Esophagus squamous epithelium (tissue), 5 donors: ENCODE results near the gene FBXL14. TPM values are rescaled to one million over a fixed set of nuclear protein-coding genes. Genes with fewer than 3 reads are reported as not detected.

Source experiments
- DNase-seq: peaks from one replicate; lab custom pipeline; 2025; lab: John Stamatoyannopoulos, UW
- H3K27ac ChIP-seq, 4 donors: fragments of 200-600 bp; sonication (generic); one replicate each; pipeline ENCODE4 v1.5.1; 2016 to 2019; ENCODE audit warnings: mild to moderate bottlenecking in 1 of 4
- H3K27me3 ChIP-seq, 4 donors: fragments of 200-600 bp; sonication (generic); 1 replicate in 3 of 4; 2 replicates in 1 of 4; pipeline versions ENCODE4 v1.5.1 to v1.6.0; 2017 to 2021; ENCODE audit warnings: antibody characterized with exemption in 1 of 4
- H3K36me3 ChIP-seq, 3 donors: fragments of 200-600 bp; sonication (generic); one replicate each; pipeline ENCODE4 v1.5.1; 2016 to 2019
- H3K4me1 ChIP-seq, 3 donors: fragments of 200-600 bp; sonication (generic); one replicate each; pipeline ENCODE4 v1.5.1; 2017 to 2019
- H3K4me3 ChIP-seq, 4 donors: fragments of 200-600 bp; sonication (generic); 1 replicate in 3 of 4; 2 replicates in 1 of 4; pipeline ENCODE4 v1.5.1; 2016 to 2019; ENCODE audit warnings: mild to moderate bottlenecking in 2 of 4, moderate library complexity in 1 of 4
- H3K9me3 ChIP-seq, 3 donors: fragments of 200-600 bp; sonication (generic); one replicate each; pipeline ENCODE4 v1.5.1; 2016 to 2019
- CTCF ChIP-seq, 6 experiments: fragments of 450-650 bp in 4 of 6; fragments of 200-600 bp in 2 of 6; sonication (generic) in 2 of 6; IDR thresholded peaks; one replicate each; pipeline ENCODE4 v1.5.1; 2016 to 2019; ENCODE audit warnings: antibody characterized with exemption in 6 of 6, mild to moderate bottlenecking in 4 of 6, moderate library complexity in 4 of 6
- POLR2A ChIP-seq, 4 donors: fragments of 450-650 bp; IDR thresholded peaks; one replicate each; pipeline ENCODE4 v1.6.1; 2017; ENCODE audit warnings: antibody characterized with exemption in 4 of 4, mild to moderate bottlenecking in 4 of 4, moderate library complexity in 3 of 4
- WGBS, 2 donors: methylation state at CpG; one replicate each; pipeline ENCODE4 v1.1.5; 2018; 5-methylcytosine and 5-hydroxymethylcytosine counted together
- intact Hi-C: fragments of 100-400 bp; cut with DNase I; formaldehyde crosslinking; loops from one replicate; pipeline ENCODE4 v1.15.0; 2022
- total RNA-seq, 4 donors: library from RNA; depleted of rRNA; stranded (reverse); fragments of >200 nt; gene quantifications; one replicate each; pipeline ENCODE4 v1.1.0, GENCODE V29; 2016
- donor health status: DM: yes; HTN: yes; CAD: no.

FBXL14 gene
- total RNA-seq, 4 donors from 2014 or later, result 6.5 to 14.9 (median 8.8) TPM

GRCh38 chr12:1523046-1523445, 71.3 kb downstream of the FBXL14 start:
- intact Hi-C loops, result no loop called here
- no peak for DNase-seq

DNA sequence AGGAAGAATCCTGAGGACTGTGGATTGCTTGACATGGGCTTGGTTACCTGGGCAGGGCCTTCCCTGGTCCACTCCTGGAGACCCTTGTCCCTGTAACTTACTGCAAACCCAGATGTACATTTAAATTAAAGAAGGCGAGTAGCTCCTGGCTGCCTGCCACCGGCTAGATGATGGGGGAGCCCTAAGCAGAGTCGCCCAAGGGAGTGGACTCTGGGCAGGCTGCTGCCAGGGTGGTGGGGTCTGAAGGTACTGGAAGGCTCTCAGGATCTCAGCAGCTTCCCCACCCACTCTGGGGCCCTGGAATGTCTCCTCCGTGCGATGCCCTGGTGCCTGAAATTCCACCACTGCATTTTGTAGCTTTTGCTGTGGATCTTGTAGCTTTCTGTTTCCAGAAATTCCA, 74.7 kb downstream of the FBXL14 start:
- no peaks in the 10 kb centered on the region for H3K9me3 ChIP-seq
- intact Hi-C loops, result no loop called here
- WGBS, 2 donors, result 35% methylated on average over 3 of the region's 5 CpGs; no CpG with 5 or more reads in 1 of the 2 donors
- TF ChIP-seq CTCF (IDR thresholded peaks at IDR 0.05) (no peak), POLR2A (IDR thresholded peaks at IDR 0.05) (no peak)
- peaks cover 0 to 20% (median 0%) of the 10 kb centered on the region in 4 donors for H3K27me3 ChIP-seq
- H3K4me3 ChIP-seq, result no peak overlapping the region
- no peaks in the 10 kb centered on the region for H3K36me3 ChIP-seq
- no peak overlapping the region for H3K27ac ChIP-seq
- DNase-seq, result no peak
- H3K4me1 ChIP-seq, result peaks cover 0 to 27% (median 7%) of the 10 kb centered on the region in 3 donors

More at GRCh38 chr12:1523046-1523445, 71.3 kb downstream of the FBXL14 start:
- Histone ChIP-seq H3K27me3 (peaks cover 0 to 26% (median 0%) of the 10 kb centered on the region in 4 donors), H3K4me3 (no peak overlapping the region), H3K4me1 (peaks cover 0 to 21% (median 7%) of the 10 kb centered on the region in 3 donors), H3K9me3 (no peaks in the 10 kb centered on the region), H3K36me3 (no peaks in the 10 kb centered on the region), H3K27ac (no peak overlapping the region)
- 92 to 100% methylated on average over 2 to 4 of the region's 8 CpGs for WGBS, 2 donors
- no peak for TF ChIP-seq POLR2A (IDR thresholded peaks at IDR 0.05)
- no peak for TF ChIP-seq CTCF (IDR thresholded peaks at IDR 0.05)

DNA sequence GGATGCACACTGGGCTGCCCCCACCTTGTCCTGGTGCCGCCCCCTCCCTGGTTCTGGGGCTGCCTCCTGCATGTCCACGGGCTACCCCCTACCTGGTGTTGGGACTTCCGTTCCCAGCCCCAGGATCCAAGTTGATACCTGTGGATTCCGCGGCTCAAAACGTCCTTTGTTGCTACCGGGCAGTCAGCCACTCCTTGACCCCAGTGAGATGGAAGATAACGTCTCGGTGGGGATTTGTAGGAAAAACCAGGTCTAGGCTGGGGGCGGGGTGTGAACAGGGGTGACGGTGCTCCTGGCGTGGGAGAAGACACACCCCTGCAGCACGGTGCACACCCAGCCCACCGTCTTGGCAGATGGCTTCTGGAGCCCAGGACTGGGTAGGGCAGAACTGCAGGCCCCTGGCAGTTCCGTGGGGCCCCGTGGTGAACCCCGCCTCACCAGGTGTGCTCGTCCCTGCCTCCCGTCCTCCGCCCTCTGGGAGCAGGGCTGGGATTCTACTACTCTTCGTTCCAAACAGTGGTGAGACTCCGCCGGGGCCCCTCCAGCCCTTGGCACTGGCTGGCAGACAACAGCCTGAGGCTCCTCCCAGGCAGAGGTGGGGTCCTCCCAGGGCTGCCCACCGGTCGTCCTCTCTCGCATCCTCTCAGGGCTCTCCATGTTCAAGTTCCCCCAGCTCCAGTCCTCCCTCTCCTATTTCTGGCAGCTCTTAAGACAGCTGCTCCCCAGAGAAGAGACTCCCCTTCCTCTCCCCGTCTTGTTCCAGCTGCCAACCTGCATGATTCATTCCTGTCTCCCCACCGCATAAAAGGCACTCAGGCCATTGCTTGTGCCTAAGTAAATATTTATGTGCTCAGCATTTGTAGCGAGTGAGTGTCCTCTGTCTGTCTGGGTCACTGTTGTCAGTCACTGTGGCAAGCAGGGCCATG, 75.5 kb downstream of the FBXL14 start:
- TF ChIP-seq POLR2A (IDR thresholded peaks at IDR 0.05) (no peak), CTCF (IDR thresholded peaks at IDR 0.05) (no peak)
- no peak for DNase-seq
- Histone ChIP-seq H3K9me3 (no peaks in the 10 kb centered on the region), H3K36me3 (no peaks in the 10 kb centered on the region), H3K27ac (peak overlapping the region in 1 of 4 donors; percentile 3), H3K27me3 (peaks cover 0 to 15% (median 0%) of the 10 kb centered on the region in 4 donors), H3K4me3 (peak overlapping the region in 2 of 4 donors; percentile 18 to 42), H3K4me1 (peaks cover 0 to 27% (median 7%) of the 10 kb centered on the region in 3 donors)
- WGBS, 2 donors, result 14 to 46% methylated on average over 9 to 21 of the region's 29 CpGs
- intact Hi-C loops, result no loop called here

DNA sequence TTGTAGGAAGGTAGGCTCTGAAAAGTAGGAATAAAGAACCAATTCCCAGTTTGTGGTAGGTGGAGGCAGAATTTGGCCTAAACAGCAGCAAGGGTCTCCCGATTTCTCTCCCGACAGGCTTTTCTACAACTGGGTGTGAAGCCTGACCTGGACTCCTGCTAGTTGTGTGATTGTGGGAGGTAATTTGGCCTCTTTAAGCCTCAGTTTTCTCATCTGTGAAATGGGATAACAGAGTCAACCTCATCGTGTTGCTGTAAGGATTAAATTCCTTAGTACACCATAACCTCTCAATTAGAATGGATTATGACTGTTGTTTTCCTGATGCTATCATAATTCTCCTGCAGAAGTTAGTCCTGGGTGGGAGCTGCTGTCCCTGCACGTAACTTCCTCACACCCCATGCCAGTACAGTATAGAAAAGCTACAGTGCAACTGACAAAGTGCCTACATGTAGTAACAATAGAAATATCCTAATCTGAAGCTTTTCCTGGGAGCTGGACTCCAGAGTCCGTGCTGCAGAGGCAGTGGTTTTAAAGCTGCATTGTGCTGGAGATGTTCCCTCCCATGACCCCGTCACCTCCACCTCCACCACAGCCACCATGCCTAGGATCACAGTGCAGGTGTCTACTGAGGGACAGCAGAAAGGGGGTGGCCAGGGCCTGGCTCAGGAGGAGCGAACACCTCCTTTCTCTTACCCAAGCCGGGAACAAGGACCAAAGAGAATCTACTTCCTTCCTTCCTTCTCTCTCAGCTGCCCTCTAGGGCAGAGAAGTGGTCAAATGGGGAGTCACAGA, 76.5 kb downstream of the FBXL14 start:
- intact Hi-C loops, result no loop called here
- Histone ChIP-seq H3K9me3 (no peaks in the 10 kb centered on the region), H3K36me3 (no peaks in the 10 kb centered on the region), H3K27me3 (peaks cover 0 to 10% (median 0%) of the 10 kb centered on the region in 4 donors), H3K4me1 (peaks cover 0 to 27% (median 7%) of the 10 kb centered on the region in 3 donors), H3K4me3 (peak overlapping the region in 1 of 4 donors; percentile 42), H3K27ac (peak overlapping the region in 1 of 4 donors; percentile 3)
- WGBS, 2 donors, result 78 to 85% methylated on average over 7 to 8 of the region's 8 CpGs
- no peak for TF ChIP-seq POLR2A (IDR thresholded peaks at IDR 0.05)
- no peak for TF ChIP-seq CTCF (IDR thresholded peaks at IDR 0.05)
- DNase-seq, result no peak
